COR-L47 (cell line): ENCODE results near the gene RAD51B.
"Not testable (repeated sequence)": the region's sequence is repeated elsewhere in the genome, so short reads cannot be mapped to it uniquely, and the experiment has no call there.

ENCODE experiments used
- DNase-seq: peaks from one replicate; lab custom pipeline; 2025; lab: John Stamatoyannopoulos, UW

The RAD51B gene

DNA sequence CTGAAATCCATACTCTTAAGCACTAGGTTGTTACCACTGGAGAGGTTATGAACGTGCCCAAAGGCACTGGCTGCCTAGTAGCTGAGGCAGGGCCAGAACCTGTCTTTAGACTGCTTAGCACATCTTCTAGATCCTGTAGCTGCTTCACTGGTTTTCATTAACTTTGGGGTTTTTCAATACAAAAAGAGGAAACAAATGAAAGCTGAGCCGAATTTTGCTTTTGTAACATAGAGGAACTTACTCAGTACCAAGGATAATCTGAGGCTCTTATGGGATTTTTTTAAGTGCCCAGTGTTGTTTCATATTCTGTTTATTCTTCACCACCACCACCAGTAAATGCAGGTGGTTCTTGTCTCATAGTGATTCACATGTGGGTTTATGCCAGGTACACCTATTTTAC, 396.1 kb downstream of the RAD51B start:
- DNase-seq = no peak

DNA sequence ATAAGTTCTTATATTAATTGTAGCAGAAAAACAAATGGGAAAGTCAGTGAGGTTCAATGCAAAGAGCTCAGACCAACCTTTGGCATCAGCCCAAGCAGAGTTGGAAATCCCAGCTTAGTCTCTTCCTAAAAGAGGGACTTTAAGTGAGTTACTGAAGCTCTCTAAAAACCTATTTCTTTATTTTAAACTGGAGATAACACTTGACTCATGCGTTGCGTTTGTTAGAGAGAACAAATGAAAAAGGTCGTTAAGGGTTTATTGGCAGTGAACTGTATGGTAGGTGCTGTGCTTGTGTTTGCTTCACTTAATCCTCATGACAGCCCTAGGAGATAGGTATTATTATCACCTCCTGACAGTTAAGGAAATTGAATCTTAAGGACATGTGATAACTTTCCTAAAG, 396.5 kb downstream of the RAD51B start:
- DNase-seq = no peak

DNA sequence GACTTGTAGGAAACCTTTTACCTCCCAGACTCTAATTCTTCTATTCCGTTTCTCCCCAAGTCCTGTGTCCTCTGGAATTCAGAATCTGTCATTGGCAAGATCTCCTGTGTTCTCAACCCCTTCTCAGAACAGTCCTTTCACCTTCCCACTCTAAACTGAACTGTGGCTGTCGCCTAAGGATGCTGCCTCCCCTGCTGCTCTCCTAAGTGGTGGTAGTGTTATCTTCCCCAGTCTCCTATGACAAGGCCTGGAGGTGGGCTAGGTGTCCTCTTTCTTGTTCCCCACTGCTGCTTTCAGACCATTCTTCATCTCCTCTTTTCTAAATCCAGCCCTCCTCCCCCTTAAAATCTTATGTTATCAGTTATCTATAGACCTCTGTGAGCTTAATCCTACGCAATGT, 397.4 kb downstream of the RAD51B start:
- no peak for DNase-seq

GRCh38 chr14:68217791-68218340, 398.3 kb downstream of the RAD51B start:
- DNase-seq = no peak

- DNase-seq = no peak
Observed at GRCh38 chr14:68219407-68219806, 399.8 kb downstream of the RAD51B start.

DNA sequence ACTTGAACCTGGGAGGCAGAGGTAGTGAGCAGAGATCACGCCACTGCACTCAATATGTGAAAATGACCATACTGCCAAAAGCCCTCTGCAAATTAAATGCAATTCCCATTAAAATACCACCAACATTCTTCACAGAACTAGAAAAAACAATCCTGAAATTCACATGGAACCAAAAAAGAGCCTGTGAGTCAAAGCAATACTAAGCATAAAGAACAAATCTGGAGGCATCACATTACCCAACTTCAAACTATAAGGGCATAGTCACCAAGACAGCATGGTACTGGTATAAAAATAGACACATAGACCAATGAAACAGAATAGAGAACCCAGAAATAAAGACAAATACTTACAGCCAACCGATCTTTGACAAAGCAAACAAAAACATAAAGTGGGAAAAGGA, 401.5 kb downstream of the RAD51B start:
- not testable (repeated sequence) for DNase-seq

DNA sequence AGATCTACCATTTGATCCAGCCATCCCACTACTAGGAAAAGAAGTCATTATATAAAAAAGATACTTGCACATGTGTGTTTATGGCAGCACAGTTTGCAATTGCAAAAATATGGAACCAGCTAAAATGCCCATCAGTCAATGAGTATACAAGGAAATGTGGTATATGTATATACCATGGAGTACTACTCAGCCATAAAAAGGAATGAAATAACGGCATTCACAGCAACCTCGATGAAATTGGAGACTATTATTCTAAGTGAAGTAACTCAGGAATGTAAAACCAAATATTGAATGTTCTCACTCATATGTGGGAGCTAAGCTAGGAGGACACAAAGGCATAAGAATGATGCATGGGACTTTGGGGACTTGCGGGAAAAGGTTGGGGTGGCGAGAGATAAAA, 402.6 kb downstream of the RAD51B start:
- DNase-seq = no peak

DNA sequence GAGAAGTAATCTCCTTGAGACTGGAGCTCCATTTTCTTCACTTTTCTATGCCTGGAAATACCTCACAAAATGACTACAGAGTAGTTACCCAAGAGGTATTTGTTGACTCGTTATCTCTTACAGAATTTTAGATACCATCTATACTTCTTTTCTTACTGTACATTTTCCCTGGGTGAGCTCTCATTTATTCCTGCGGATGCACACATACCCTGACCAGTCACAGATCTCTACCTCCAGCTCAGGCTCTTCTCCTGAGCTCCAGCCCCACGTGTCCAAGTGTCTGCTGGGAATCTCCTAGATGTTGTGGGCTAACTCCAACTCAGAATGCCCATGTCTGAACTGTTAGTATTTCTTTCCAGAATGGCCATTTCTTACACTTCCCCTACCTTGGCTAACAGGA, 403.1 kb downstream of the RAD51B start:
- no peak for DNase-seq

- DNase-seq = no peak
Observed at GRCh38 chr14:68223631-68224030, 404.1 kb downstream of the RAD51B start.

- DNase-seq = no peak
Observed at GRCh38 chr14:68225321-68225720, 405.7 kb downstream of the RAD51B start.

DNA sequence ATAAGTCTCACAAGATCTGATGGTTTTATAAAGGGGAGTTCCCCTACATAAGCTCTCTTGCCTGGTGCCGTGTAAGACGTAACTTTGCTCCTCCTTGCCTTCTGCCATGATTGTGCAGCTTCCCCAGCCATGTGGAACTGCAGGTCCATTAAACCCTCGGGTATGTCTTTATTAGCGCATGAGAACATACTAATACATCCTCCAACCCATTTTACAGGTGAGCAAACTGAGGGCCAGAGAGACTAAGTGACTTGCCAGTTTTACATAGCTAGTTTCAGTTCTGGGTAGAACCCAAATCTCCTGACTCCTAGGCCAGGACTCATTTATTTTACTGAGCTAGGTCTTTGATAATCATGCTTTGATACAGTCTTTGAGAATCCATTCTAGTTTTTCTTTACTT, 406.9 kb downstream of the RAD51B start:
- DNase-seq = no peak

DNA sequence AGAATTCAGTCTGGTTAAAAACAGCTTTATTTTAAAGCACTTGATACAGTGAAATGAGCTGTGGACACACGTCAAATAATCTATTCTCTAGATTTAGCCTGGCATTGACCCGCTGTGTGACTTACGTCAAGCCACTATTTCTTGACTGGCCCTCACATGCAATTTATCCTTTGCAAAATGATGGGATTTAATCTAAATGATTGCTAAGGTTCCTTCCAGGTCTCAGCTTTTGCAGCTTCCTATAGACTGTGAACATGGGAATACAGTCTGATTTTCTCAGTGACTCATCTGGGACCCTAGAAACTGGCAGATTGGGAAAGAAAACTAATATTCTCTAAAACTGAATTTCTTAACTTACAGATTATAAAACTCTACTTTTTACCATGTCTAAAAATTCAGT, 409.1 kb downstream of the RAD51B start:
- no peak for DNase-seq

DNA sequence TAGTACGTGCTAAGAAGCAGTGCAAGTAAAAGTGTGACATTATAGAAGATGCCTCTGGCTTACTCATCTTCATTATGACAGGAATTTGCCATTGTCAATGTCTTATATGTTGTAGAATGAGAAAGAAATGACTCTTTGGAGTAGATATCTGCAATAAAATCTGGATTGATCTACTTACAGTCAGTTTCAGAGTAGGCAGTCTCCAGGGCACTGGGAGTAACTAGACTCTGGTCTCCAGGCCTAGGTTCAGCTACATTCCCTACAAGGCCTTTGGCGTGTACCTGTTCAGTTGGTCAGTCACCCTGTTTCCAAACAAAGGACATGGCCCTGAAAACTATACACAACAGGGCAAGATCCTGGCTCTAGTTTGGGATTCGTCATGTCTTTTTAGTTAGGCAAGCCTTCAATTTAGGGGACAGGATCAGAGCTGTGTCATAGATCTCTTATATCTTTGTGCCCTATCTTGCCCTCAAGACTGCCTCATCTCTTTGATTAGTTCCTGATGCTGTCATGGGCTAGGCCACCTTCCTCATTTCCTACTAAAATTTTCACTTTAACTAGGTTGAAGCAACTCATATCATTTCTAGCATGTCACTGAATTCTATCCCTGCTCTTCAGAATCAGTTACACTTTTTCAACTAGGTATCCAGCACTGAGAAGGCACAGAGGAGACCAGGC, 410.0 kb downstream of the RAD51B start:
- no peak for DNase-seq

GRCh38 chr14:68230202-68230949, 410.8 kb downstream of the RAD51B start:
- DNase-seq = no peak

DNA sequence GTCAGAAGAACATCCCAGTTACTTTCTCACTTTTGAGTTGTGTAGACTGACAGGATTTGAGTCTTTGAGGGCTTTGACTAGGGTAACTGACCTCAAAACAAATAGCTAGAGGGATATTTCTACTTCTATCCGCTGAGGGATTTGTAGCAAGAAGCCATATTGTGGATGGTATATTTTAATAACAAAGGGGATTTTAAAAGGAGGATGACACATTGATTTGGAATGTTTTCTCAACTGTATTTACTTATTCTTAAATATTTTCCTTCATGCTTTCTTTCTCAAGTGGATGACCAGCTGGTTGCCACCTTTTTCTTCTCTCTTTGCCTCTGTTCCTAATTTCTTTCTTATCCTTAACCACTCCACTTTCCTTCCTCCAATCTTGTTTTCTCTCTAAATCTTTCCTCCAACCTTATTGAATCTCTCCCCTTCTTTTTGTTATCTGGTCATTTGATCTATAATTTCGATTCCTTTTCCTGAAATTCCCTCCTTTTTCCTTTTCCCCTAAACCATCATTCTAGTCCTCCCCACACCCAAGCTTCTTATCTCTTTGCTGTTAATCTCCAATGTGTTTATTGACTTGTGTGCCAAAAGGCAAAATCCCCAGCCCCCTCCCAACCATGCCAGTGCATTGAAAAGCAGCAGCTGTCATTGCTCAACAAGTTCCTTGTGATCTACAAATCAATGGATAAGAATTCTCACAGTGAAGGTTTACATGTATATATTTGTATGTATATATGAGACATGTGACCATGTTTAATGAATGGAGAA, 411.6 kb downstream of the RAD51B start:
- no peak for DNase-seq

- no peak for DNase-seq
Observed at GRCh38 chr14:68231898-68232297, 412.3 kb downstream of the RAD51B start.

DNA sequence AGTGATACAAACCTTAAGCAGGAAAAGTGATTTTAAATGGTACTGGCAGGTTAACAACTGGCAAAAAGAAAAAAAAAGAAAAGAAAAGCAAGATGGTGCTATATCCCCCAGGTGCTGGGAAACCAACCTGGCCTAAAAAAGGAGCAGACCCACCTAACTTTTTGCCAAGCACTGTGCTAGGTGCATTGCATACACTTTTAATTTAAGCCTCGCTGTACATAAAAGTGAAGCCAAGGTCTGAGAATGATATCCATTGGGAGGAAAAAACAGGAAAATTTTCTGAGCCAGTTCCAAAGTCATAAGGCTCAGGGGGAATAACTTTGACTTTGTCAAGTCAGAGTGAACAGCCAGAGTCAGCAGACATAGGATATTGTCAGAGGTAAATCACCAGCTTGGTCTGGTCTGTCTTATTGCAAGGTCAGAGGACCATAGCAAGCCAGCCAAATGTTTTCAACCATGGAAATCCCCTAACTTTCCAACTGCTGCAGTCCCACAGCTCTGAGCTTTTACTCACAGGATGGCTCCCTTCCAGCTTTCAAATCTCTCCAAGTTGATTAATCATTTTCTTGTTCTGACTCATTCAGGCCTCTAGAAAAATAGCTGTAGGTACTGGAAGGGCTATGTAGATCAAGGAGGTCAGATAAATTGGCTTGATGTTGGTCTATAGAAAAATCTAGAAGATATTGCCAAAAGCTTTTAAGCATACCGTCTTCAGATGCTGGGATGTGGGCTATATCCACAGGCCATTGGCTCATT, 412.9 kb downstream of the RAD51B start:
- DNase-seq = no peak

- no peak for DNase-seq
Observed at GRCh38 chr14:68233101-68233784, 413.7 kb downstream of the RAD51B start.

GRCh38 chr14:68234101-68234905, 414.7 kb downstream of the RAD51B start:
- DNase-seq = no peak

GRCh38 chr14:68235011-68235410, 415.4 kb downstream of the RAD51B start:
- DNase-seq = no peak
